HG02759 (cell line): Measurements from ENCODE around the gene CDH4.

Experiments
- ATAC-seq: cut with Tn5 transposase; IDR thresholded peaks from one replicate; pipeline ENCODE4 v1.9.1; 2021; ENCODE audit warnings: mild to moderate bottlenecking, moderate library complexity; ENCODE audit not compliant: unreplicated experiment

Gene CDH4

GRCh38 chr20:61480158-61480825, 228.2 kb downstream of the CDH4 start:
- ATAC-seq: no peak

GRCh38 chr20:61482056-61482887, 230.2 kb downstream of the CDH4 start:
- no peak for ATAC-seq

- no peak for ATAC-seq
Measured at GRCh38 chr20:61482901-61483300, 230.8 kb downstream of the CDH4 start.

- no peak for ATAC-seq
Measured at GRCh38 chr20:61483336-61484067, 231.4 kb downstream of the CDH4 start.

- ATAC-seq: no peak
Measured at GRCh38 chr20:61486198-61486597, 234.1 kb downstream of the CDH4 start.

- no peak for ATAC-seq
Measured at GRCh38 chr20:61487346-61487996, 235.4 kb downstream of the CDH4 start.

GRCh38 chr20:61487997-61488371, 235.9 kb downstream of the CDH4 start:
- ATAC-seq: no peak

GRCh38 chr20:61490721-61491120, 238.7 kb downstream of the CDH4 start:
- no peak for ATAC-seq

- no peak for ATAC-seq
Measured at GRCh38 chr20:61492065-61492464, 240.0 kb downstream of the CDH4 start.

GRCh38 chr20:61493798-61494305, 241.8 kb downstream of the CDH4 start:
- ATAC-seq: no peak

GRCh38 chr20:61494763-61495575, 242.9 kb downstream of the CDH4 start:
- ATAC-seq: no peak

GRCh38 chr20:61497029-61497627, 245.1 kb downstream of the CDH4 start:
- ATAC-seq: no peak

- ATAC-seq: no peak
Measured at GRCh38 chr20:61499859-61500554, 247.9 kb downstream of the CDH4 start.

- ATAC-seq: no peak
Measured at GRCh38 chr20:61500791-61501321, 248.8 kb downstream of the CDH4 start.

GRCh38 chr20:61502433-61502832, 250.4 kb downstream of the CDH4 start:
- ATAC-seq: no peak

- ATAC-seq: no peak
Measured at GRCh38 chr20:61503106-61503505, 251.0 kb downstream of the CDH4 start.

GRCh38 chr20:61505508-61505907, 253.4 kb downstream of the CDH4 start:
- ATAC-seq: no peak

GRCh38 chr20:61507778-61508177, 255.7 kb downstream of the CDH4 start:
- no peak for ATAC-seq
